HG03460 (cell line): Measurements from ENCODE around the gene TNFRSF25.
"Not testable (repeated sequence)": the region's sequence is repeated elsewhere in the genome, so short reads cannot be mapped to it uniquely, and the experiment has no call there.

ENCODE experiments used
- ATAC-seq: cut with Tn5 transposase; IDR thresholded peaks from one replicate; pipeline ENCODE4 v1.9.1; 2021; ENCODE audit not compliant: unreplicated experiment

Gene TNFRSF25

GRCh38 chr1:6454856-6455751, 10.9 kb downstream of the TNFRSF25 start:
- no peak for ATAC-seq

GRCh38 chr1:6453895-6454855, 11.8 kb downstream of the TNFRSF25 start:
- ATAC-seq: not testable (repeated sequence)

GRCh38 chr1:6450943-6451373, 15.0 kb downstream of the TNFRSF25 start:
- no peak for ATAC-seq

- not testable (repeated sequence) for ATAC-seq
Observed at GRCh38 chr1:6450486-6450885, 15.5 kb downstream of the TNFRSF25 start.

GRCh38 chr1:6450005-6450450, 15.9 kb downstream of the TNFRSF25 start:
- ATAC-seq: no peak

GRCh38 chr1:6448749-6449631, 17.0 kb downstream of the TNFRSF25 start:
- ATAC-seq: no peak

GRCh38 chr1:6447818-6448748, 17.9 kb downstream of the TNFRSF25 start:
- no peak for ATAC-seq

GRCh38 chr1:6447016-6447817, 18.8 kb downstream of the TNFRSF25 start:
- ATAC-seq: no peak

- ATAC-seq: no peak
Observed at GRCh38 chr1:6446665-6447015, 19.3 kb downstream of the TNFRSF25 start.

GRCh38 chr1:6445929-6446328, 20.0 kb downstream of the TNFRSF25 start:
- ATAC-seq: not testable (repeated sequence)

- ATAC-seq: no peak
Observed at GRCh38 chr1:6445062-6445763, 20.8 kb downstream of the TNFRSF25 start.

GRCh38 chr1:6444377-6444776, 21.6 kb downstream of the TNFRSF25 start:
- no peak for ATAC-seq

- no peak for ATAC-seq
Observed at GRCh38 chr1:6443339-6444115, 22.4 kb downstream of the TNFRSF25 start.

GRCh38 chr1:6441586-6441985, 24.4 kb downstream of the TNFRSF25 start:
- ATAC-seq: no peak

GRCh38 chr1:6440198-6441126, 25.5 kb downstream of the TNFRSF25 start:
- no peak for ATAC-seq

GRCh38 chr1:6438047-6438525, 27.9 kb downstream of the TNFRSF25 start:
- no peak for ATAC-seq
